HL-60 (cell line): ENCODE measurements around the gene TSPAN18.

Experiments used
- SPI1 ChIP-seq: IDR thresholded peaks from 2 replicates; pipeline ENCODE4 v1.6.1; 2012; ENCODE audit warnings: low read depth, mild to moderate bottlenecking, borderline replicate concordance
- TF ChIP-seq, protein P1 (sequence below): IDR thresholded peaks from one replicate; pipeline ENCODE4 v1.5.1; 2011; ENCODE audit warnings: low read length, control low read depth, inconsistent platforms; ENCODE audit not compliant: insufficient read depth

DNA sequence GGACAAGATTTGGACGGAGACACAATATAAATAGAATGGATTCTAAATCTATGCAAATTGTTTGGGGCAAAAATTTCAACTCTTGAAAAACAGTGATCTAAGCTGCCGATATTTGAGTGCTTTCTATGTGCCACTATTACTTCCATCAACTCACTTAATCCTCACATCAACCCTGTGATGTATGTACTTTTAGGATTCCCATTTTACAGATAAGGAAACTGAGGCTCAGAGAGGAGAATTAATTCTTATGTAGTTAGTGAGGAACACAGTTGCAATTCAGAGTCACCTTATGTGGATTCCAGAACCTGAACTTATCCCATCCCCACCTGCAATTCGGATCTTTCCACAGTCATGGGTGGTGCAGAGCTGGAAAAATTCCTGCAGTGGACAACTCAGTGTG lies 60.3 kb downstream of the TSPAN18 start:
- TF ChIP-seq, protein P1, sequence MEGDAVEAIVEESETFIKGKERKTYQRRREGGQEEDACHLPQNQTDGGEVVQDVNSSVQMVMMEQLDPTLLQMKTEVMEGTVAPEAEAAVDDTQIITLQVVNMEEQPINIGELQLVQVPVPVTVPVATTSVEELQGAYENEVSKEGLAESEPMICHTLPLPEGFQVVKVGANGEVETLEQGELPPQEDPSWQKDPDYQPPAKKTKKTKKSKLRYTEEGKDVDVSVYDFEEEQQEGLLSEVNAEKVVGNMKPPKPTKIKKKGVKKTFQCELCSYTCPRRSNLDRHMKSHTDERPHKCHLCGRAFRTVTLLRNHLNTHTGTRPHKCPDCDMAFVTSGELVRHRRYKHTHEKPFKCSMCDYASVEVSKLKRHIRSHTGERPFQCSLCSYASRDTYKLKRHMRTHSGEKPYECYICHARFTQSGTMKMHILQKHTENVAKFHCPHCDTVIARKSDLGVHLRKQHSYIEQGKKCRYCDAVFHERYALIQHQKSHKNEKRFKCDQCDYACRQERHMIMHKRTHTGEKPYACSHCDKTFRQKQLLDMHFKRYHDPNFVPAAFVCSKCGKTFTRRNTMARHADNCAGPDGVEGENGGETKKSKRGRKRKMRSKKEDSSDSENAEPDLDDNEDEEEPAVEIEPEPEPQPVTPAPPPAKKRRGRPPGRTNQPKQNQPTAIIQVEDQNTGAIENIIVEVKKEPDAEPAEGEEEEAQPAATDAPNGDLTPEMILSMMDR = no peak
- no peak for TF ChIP-seq SPI1
